ACC112 (cell line): Measurements from ENCODE around the gene BCL3.
"Not testable (repeated sequence)": the region's sequence is repeated elsewhere in the genome, so short reads cannot be mapped to it uniquely, and the experiment has no call there.

Source experiments
- H2AFZ ChIP-seq: fragments of 200-600 bp; sonication (generic); one replicate; pipeline ENCODE4 v1.6.0; 2017; ENCODE audit warnings: antibody characterized with exemption, low read length; ENCODE audit not compliant: unreplicated experiment
- H3K27ac ChIP-seq: fragments of 200-600 bp; sonication (generic); 2 replicates; pipeline ENCODE4 v1.5.1; 2014; ENCODE audit warnings: low read depth, mild to moderate bottlenecking, antibody characterized with exemption, low read length, moderate library complexity
- H3K27me3 ChIP-seq: fragments of 200-600 bp; sonication (generic); 2 replicates; pipeline ENCODE4 v1.6.1; 2014; ENCODE audit warnings: mild to moderate bottlenecking, antibody characterized with exemption, low read length, moderate library complexity, mixed read lengths; ENCODE audit not compliant: insufficient read depth
- H3K36me3 ChIP-seq: fragments of 200-600 bp; sonication (generic); 2 replicates; pipeline ENCODE4 v1.6.1; 2016; ENCODE audit warnings: mild to moderate bottlenecking, antibody characterized with exemption, low read length, moderate library complexity, mixed read lengths; ENCODE audit not compliant: insufficient read depth
- H3K4me1 ChIP-seq: fragments of 200-600 bp; sonication (generic); one replicate; pipeline ENCODE4 v1.6.1; 2016; ENCODE audit warnings: low read length, mixed read lengths; ENCODE audit not compliant: insufficient read depth, unreplicated experiment, control insufficient read depth
- H3K4me3 ChIP-seq: fragments of 200-600 bp; sonication (generic); 2 replicates; pipeline ENCODE4 v1.5.1; 2014; ENCODE audit warnings: mild to moderate bottlenecking, low read depth, low read length
- H3K79me2 ChIP-seq: fragments of 200-600 bp; sonication (generic); one replicate; pipeline ENCODE4 v1.6.0; 2016; ENCODE audit warnings: low read length; ENCODE audit not compliant: control insufficient read depth, unreplicated experiment, insufficient read depth

BCL3 gene

DNA sequence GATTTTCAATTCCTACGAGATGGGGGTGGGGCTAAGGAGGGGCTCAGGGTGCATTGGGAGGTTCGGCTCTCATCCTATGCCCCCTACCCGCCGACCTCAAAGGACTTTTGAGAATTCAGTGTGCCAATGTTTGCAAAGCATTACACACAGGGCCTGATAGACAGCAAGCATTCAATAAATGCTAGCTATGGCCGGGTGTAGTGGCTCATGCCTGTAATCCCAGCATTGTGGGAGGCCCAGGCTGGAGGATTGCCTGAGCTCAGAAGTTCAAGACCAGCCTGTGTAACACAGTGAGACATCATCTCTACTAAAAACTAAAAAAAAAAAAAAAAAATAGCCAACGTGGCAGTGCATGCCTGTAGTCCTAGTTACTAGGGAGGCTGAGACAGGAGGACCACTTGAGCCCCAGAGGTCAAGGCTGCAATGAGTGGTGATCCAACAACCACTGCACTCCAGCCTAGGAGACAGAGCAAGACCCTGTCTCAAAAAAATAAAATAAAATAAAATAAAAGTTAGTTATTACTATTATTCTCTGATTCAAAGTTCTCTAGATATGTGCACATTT lies 27.2 kb downstream of the BCL3 start:
- Histone ChIP-seq H3K79me2 (no peaks in the 10 kb centered on the region), H2AFZ (no peak overlapping the region), H3K4me3 (no peak overlapping the region), H3K27ac (no peak overlapping the region), H3K27me3 (no peaks in the 10 kb centered on the region), H3K4me1 (peaks cover 18% of the 10 kb centered on the region), H3K36me3 (no peaks in the 10 kb centered on the region)

DNA sequence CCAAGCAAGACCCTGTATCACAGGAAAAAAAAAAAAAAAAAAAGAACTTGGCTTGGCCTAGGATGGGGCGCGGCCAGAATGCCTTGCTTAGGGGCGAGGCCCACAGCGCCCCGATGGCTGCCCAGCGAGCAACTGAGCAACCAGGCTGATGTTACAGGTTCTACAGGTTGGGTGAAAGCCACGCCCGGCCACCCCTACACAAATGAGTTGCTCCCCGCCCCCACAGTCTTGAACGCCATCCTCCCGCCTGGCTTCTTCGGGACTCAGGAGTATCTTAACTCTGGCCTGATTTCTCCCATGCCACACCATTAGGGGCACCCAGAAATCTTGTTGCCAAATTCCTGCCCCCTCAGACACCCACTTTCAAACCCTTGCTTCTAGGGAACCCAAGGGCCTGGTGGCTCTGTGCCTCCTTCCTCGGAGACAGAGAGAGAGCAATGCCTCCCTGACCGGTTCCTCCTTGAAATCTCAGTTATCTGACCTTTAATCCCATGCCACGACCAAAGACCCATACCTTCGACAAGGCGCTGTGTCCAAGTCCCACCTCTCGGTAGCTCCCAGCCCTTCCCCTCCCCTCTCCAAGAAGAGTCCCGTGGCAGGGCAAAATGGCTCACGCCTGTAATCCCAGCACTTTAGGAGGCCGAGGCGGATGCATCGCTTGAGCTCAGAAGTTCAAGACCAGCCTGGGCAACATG lies 28.0 kb downstream of the BCL3 start:
- Histone ChIP-seq H3K79me2 (no peaks in the 10 kb centered on the region), H3K27ac (no peak overlapping the region), H3K4me3 (no peak overlapping the region), H3K27me3 (no peaks in the 10 kb centered on the region), H3K4me1 (peaks cover 14% of the 10 kb centered on the region), H2AFZ (no peak overlapping the region), H3K36me3 (no peaks in the 10 kb centered on the region)

DNA sequence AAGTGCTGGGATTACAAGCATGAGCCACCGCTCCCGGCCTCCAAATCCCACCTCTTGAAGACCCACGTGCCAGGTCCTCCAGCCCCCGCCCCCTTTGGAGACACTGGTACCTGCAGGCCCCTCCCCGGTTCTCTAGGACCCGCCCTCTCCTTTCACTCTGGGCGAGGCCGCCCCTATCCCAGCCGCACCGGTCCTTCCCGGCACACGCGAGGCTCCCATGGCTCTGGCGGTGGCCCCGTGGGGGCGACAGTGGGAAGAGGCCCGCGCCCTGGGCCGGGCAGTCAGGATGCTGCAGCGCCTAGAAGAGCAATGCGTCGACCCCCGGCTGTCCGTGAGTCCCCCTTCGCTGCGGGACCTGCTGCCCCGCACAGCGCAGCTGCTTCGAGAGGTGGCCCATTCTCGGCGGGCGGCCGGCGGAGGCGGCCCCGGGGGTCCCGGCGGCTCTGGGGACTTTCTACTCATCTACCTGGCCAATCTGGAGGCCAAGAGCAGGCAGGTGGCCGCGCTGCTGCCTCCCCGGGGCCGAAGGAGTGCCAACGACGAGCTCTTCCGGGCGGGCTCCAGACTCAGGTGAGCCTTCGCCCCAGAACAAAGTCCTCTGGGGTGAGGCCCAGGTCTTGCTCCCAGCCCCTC lies 29.3 kb downstream of the BCL3 start, which contains the start of gene CBLC:
Gene CBLC (plus strand): TSS at position 176 of the 633 bp plus-strand sequence. CDS start 42 bp downstream, at position 218.
- no peaks in the 10 kb centered on the region for H3K27me3 ChIP-seq
- H3K27ac ChIP-seq = no peak within 1 kb of the TSS
- no peak within 1 kb of the TSS for H3K4me3 ChIP-seq
- H3K4me1 ChIP-seq = peaks cover 14% of the 10 kb centered on the region
- H3K36me3 ChIP-seq = no peaks in the 10 kb centered on the region
- H3K79me2 ChIP-seq = no peaks in the 10 kb centered on the region
- H2AFZ ChIP-seq = no peak within 1 kb of the TSS

DNA sequence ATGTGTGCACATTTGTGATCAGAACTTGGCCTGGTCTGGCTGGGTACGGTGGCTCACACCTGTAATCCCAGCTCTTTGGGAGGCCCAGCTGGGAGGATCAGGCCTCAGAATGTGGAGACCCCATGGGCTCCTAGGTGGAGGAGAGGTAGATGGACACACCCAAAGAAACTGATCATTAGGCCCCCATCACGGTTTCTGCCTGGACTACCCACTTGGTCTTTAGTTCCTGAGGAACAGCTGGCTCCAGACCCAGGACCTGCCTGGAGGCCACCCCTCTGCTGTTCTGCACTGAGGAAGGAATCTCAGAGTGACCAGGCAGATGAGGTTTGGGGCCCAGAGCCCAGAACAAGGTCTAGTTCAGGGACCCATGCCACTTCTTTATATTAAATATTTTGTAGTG lies 30.6 kb downstream of the BCL3 start:
- no peaks in the 10 kb centered on the region for H3K79me2 ChIP-seq
- no peak overlapping the region for H2AFZ ChIP-seq
- no peak overlapping the region for H3K27ac ChIP-seq
- H3K36me3 ChIP-seq = no peaks in the 10 kb centered on the region
- H3K27me3 ChIP-seq = no peaks in the 10 kb centered on the region
- no peak overlapping the region for H3K4me3 ChIP-seq
- peaks cover 8% of the 10 kb centered on the region for H3K4me1 ChIP-seq

DNA sequence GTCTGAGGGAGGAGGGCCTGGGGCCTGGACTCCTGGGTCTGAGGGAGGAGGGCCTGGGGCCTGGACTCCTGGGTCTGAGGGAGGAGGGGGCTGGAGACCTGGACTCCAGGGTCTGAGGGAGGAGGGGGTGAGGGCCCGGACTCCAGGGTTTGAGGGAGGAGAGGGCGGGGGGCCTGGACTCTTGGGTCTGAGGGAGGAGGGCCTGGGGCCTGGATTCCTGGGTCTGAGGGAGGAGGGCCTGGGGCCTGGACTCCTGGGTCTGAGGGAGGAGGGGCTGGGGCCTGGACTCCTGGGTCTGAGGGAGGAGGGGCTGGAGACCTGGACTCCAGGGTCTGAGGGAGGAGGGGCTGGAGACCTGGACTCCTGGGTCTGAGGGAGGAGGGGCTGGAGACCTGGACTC lies 33.2 kb downstream of the BCL3 start:
- not testable (repeated sequence) for H3K36me3 ChIP-seq, H3K4me1 ChIP-seq, H2AFZ ChIP-seq, H3K27ac ChIP-seq, H3K4me3 ChIP-seq, H3K27me3 ChIP-seq, H3K79me2 ChIP-seq

DNA sequence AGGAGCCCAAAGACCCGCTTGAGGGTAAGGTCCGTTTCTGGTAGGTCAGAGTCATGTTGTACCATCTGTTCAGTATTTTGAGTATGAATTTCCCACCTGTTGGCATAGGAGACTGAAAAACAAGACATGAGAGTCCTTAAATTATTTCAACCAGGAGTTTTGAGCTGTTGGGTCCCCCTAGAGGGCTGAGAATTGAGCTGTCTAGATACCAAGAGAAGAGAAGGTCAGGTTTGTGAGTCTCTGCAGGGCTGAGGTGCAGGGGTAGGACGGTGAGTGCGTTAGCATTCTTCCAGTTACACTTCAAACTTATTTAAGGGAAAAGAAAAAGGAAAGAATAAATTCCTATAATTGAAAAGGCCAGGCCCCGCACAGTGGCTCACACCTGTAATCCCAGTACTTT lies 34.2 kb downstream of the BCL3 start:
- Histone ChIP-seq H3K79me2 (no peaks in the 10 kb centered on the region), H3K4me3 (no peak overlapping the region), H3K27ac (no peak overlapping the region)

DNA sequence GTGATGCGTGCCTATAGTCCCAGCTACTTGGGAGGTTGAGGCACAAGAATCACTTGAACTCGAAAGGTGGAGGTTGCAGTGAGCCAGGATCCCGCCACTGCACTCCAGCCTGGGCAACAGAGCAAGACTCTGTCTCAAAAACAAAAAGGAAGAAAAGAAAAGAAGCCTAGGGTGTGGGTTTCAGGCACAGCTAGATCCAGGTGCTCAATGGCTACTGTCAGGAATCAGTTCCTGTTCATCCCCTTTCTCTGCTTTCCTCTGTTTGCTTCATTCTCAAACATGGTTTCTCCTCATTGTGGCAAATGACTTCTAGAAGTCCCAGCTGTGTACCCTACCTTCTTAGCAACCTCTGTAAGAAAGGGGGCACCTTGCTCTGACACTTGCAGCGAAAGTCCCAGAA lies 35.0 kb downstream of the BCL3 start:
- H3K4me1 ChIP-seq = no peaks in the 10 kb centered on the region
- H3K79me2 ChIP-seq = no peaks in the 10 kb centered on the region
- H3K27me3 ChIP-seq = no peaks in the 10 kb centered on the region
- H3K36me3 ChIP-seq = no peaks in the 10 kb centered on the region
- H3K27ac ChIP-seq = no peak overlapping the region
- no peak overlapping the region for H3K4me3 ChIP-seq
- no peak overlapping the region for H2AFZ ChIP-seq

More for the DNA sequence above, 34.2 kb downstream of the BCL3 start:
- no peaks in the 10 kb centered on the region for H3K27me3 ChIP-seq
- H2AFZ ChIP-seq = no peak overlapping the region
- no peaks in the 10 kb centered on the region for H3K36me3 ChIP-seq
- H3K4me1 ChIP-seq = no peaks in the 10 kb centered on the region

DNA sequence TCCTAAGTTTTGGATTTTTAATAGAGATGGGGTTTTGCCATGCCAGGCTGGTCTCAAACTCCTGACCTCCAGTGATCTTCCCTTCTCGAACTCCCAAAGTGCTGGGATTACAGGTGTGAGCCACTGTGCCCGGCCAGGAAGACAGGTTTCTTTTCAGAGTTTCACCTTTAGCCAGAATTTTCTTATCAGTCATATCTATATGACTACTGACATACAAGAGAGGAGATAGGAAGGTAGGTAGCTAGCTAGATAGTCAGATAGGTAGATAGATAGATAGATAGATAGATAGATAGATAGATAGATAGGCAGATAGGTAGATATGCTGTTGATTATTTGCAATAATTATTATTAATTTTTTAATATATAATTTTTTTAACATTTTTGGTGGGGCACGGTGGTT lies 36.8 kb downstream of the BCL3 start:
- Histone ChIP-seq H3K36me3 (no peaks in the 10 kb centered on the region), H3K79me2 (no peaks in the 10 kb centered on the region), H2AFZ (no peak overlapping the region), H3K4me1 (no peaks in the 10 kb centered on the region), H3K4me3 (no peak overlapping the region), H3K27ac (no peak overlapping the region), H3K27me3 (no peaks in the 10 kb centered on the region)

DNA sequence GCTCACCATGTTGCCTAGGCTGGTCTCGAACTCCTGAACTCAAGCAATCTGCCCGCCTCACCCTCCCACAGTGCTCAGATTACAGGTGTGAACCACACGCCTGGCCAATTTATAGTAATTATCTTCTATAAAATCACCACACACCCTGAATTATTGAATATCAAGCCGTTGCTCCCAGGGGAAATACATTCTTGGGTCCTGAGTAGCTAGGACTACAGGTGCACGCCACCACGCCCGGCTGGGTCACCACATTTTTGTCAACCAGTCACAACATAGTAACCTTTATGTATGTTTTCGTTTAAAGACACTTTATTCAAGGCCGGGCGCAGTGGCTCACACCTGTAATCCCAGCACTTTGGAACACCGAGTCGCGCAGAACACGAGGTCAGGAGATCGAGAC lies 37.5 kb downstream of the BCL3 start:
- H3K27ac ChIP-seq = no peak overlapping the region
- H2AFZ ChIP-seq = no peak overlapping the region
- H3K4me1 ChIP-seq = no peaks in the 10 kb centered on the region
- H3K4me3 ChIP-seq = no peak overlapping the region
- H3K79me2 ChIP-seq = no peaks in the 10 kb centered on the region
- H3K36me3 ChIP-seq = no peaks in the 10 kb centered on the region
- H3K27me3 ChIP-seq = no peaks in the 10 kb centered on the region

DNA sequence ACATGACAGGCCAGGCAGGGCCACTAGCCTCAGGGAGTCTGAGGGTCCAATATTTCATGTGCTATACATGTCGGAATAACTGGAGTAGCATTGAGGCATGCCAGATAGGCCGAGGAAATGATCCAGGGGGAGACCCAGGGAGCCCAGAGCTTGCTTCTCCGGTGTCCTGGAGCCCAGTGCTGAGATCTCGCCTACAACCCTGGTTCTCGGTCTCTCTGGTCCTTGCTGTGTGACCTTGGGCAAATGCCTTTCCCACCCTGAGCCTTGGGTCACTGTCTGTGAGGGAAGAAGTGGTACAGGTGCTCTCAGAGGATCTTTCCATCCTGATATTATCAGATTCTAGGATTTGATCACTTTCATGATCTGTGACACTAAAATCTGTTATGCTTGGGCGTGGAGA lies 40.5 kb downstream of the BCL3 start:
- Histone ChIP-seq H3K27ac (no peak overlapping the region), H3K36me3 (no peaks in the 10 kb centered on the region), H2AFZ (no peak overlapping the region), H3K27me3 (no peaks in the 10 kb centered on the region), H3K4me1 (no peaks in the 10 kb centered on the region), H3K4me3 (no peak overlapping the region), H3K79me2 (no peaks in the 10 kb centered on the region)

DNA sequence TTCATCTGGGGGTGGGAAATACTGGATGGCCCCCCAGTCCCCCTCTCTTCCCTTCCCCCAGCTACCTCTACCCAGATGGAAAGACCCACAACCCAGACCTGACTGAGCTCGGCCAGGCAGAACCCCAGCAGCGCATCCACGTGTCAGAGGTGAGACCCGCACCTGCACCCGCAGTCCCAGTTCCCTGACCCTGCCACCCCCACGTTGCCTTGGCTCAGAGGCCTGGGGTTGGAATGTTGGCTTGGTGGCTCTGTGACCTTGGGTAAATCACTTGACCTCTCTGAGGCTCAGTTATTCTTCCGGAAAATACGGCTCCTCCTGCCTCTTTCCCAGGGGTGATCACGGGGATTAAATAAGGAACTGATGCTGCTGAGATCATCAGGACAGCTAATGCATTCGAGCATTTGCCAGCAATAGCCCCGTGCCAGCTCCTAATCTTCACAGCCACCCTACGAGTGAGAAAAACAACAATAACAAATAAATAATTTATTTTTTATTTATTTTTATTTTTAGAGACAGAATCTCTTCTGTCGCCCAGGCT lies 41.5 kb downstream of the BCL3 start:
- no peaks in the 10 kb centered on the region for H3K36me3 ChIP-seq

More for the DNA sequence above, 41.5 kb downstream of the BCL3 start:
- Histone ChIP-seq H3K4me3 (no peak overlapping the region), H2AFZ (no peak overlapping the region), H3K27me3 (no peaks in the 10 kb centered on the region), H3K4me1 (no peaks in the 10 kb centered on the region), H3K79me2 (no peaks in the 10 kb centered on the region), H3K27ac (no peak overlapping the region)
